Parathyroid adenoma (tissue), 2 donors: ENCODE measurements around the gene COPS4.
"Not testable (repeated sequence)": the region's sequence is repeated elsewhere in the genome, so short reads cannot be mapped to it uniquely, and the experiment has no call there.

Experiments
- H2AFZ ChIP-seq: fragments of 300-600 bp; sonication (generic); one replicate; pipeline ENCODE4 v1.7.0; 2017; ENCODE audit warnings: antibody characterized with exemption, mild to moderate bottlenecking
- H3K27ac ChIP-seq: fragments of 300-600 bp; sonication (generic); one replicate; pipeline ENCODE4 v1.7.0; 2017
- H3K27me3 ChIP-seq: fragments of 300-600 bp; sonication (generic); one replicate; pipeline ENCODE4 v1.7.0; 2017; ENCODE audit warnings: low read length; ENCODE audit not compliant: control insufficient read depth, insufficient read depth
- H3K36me3 ChIP-seq: fragments of 300-600 bp; sonication (generic); one replicate; pipeline ENCODE4 v1.7.0; 2017; ENCODE audit warnings: low read length; ENCODE audit not compliant: control insufficient read depth, insufficient read depth
- H3K4me1 ChIP-seq: fragments of 300-600 bp; sonication (generic); one replicate; pipeline ENCODE4 v1.7.0; 2017; ENCODE audit warnings: control low read depth
- H3K4me2 ChIP-seq: fragments of 300-600 bp; sonication (generic); one replicate; pipeline ENCODE4 v1.7.0; 2017; ENCODE audit warnings: low read length
- H3K4me3 ChIP-seq: fragments of 300-600 bp; sonication (generic); one replicate; pipeline ENCODE4 v1.7.0; 2017; ENCODE audit warnings: low read depth, low read length
- H3K79me2 ChIP-seq: fragments of 300-600 bp; sonication (generic); one replicate; pipeline ENCODE4 v1.7.0; 2017; ENCODE audit warnings: control low read depth
- H3K9ac ChIP-seq: fragments of 300-600 bp; sonication (generic); one replicate; pipeline ENCODE4 v1.7.0; 2017; ENCODE audit warnings: mild to moderate bottlenecking
- H3K9me3 ChIP-seq: fragments of 300-600 bp; sonication (generic); one replicate; pipeline ENCODE4 v1.7.0; 2017; ENCODE audit warnings: low read length; ENCODE audit not compliant: control insufficient read depth
- CTCF ChIP-seq: fragments of 300-600 bp; sonication (generic); IDR thresholded peaks from one replicate; pipeline ENCODE4 v1.7.0; 2017; ENCODE audit warnings: antibody characterized with exemption, mild to moderate bottlenecking
- donor health status: primary hyperparathyroidism.

The COPS4 gene

GRCh38 chr4:82998898-82999297 is 36.1 kb upstream of the COPS4 start:
- no peak overlapping the region for H2AFZ ChIP-seq
- no peak overlapping the region for H3K27ac ChIP-seq
- no peaks in the 10 kb centered on the region for H3K27me3 ChIP-seq
- H3K4me1 ChIP-seq, result no peaks in the 10 kb centered on the region
- no peak overlapping the region for H3K4me3 ChIP-seq
- TF ChIP-seq CTCF, result no peak
- H3K9ac ChIP-seq, result no peak overlapping the region
- H3K36me3 ChIP-seq, result no peaks in the 10 kb centered on the region
- no peaks in the 10 kb centered on the region for H3K9me3 ChIP-seq
- H3K4me2 ChIP-seq, result no peak overlapping the region
- H3K79me2 ChIP-seq, result peaks cover 7% of the 10 kb centered on the region

- Histone ChIP-seq H2AFZ (no peak overlapping the region), H3K79me2 (peaks cover 12% of the 10 kb centered on the region), H3K27ac (no peak overlapping the region), H3K4me1 (no peaks in the 10 kb centered on the region), H3K9me3 (no peaks in the 10 kb centered on the region), H3K9ac (no peak overlapping the region), H3K27me3 (no peaks in the 10 kb centered on the region), H3K4me2 (no peak overlapping the region), H3K4me3 (no peak overlapping the region), H3K36me3 (no peaks in the 10 kb centered on the region)
- TF ChIP-seq CTCF, result no peak
Measured at GRCh38 chr4:83002329-83002728, 32.7 kb upstream of the COPS4 start.

GRCh38 chr4:83003044-83003791 is 31.8 kb upstream of the COPS4 start:
- not testable (repeated sequence) for H3K4me2 ChIP-seq, H3K9ac ChIP-seq, H3K36me3 ChIP-seq, H3K27me3 ChIP-seq, H3K4me1 ChIP-seq, H2AFZ ChIP-seq, H3K27ac ChIP-seq, H3K9me3 ChIP-seq, H3K4me3 ChIP-seq
- peaks cover 12% of the 10 kb centered on the region for H3K79me2 ChIP-seq

GRCh38 chr4:83009529-83009928 is 25.5 kb upstream of the COPS4 start:
- Histone ChIP-seq H3K4me3 (peak overlapping the region; percentile 81), H3K27ac (no peak overlapping the region), H3K4me1 (peaks cover 4% of the 10 kb centered on the region), H3K79me2 (peaks cover 6% of the 10 kb centered on the region), H3K9ac (no peak overlapping the region), H3K27me3 (no peaks in the 10 kb centered on the region), H3K36me3 (no peaks in the 10 kb centered on the region), H2AFZ (peak overlapping the region; percentile 11), H3K9me3 (no peaks in the 10 kb centered on the region), H3K4me2 (peak overlapping the region; percentile 95)
- no peak for TF ChIP-seq CTCF

GRCh38 chr4:83010111-83010521 is 24.9 kb upstream of the COPS4 start:
- Histone ChIP-seq H2AFZ (peak overlapping the region; percentile 86), H3K79me2 (peaks cover 5% of the 10 kb centered on the region), H3K4me1 (peaks cover 4% of the 10 kb centered on the region), H3K27ac (peak overlapping the region; percentile 57), H3K9ac (no peak overlapping the region), H3K36me3 (no peaks in the 10 kb centered on the region), H3K9me3 (no peaks in the 10 kb centered on the region), H3K4me2 (peak overlapping the region; percentile 95), H3K4me3 (peak overlapping the region; percentile 81), H3K27me3 (no peaks in the 10 kb centered on the region)
- TF ChIP-seq CTCF, result no peak
